A673 (cell line): ENCODE measurements around the gene ITPR3.

Source experiments
- CTCF ChIP-seq: fragments of 300-800, 200-600 bp; sonication (generic); conservative IDR thresholded peaks from 2 replicates; pipeline ENCODE4 v1.5.1; 2017; ENCODE audit warnings: low read depth, mild to moderate bottlenecking, antibody characterized with exemption, low read length, moderate library complexity, mixed read lengths
- EZH2 ChIP-seq: fragments of 200-600 bp; sonication (generic); IDR thresholded peaks from 2 replicates; pipeline ENCODE4 v1.6.1; 2017; ENCODE audit warnings: borderline replicate concordance, low read depth, mild to moderate bottlenecking, mixed read lengths, antibody characterized with exemption, low read length; ENCODE audit not compliant: poor library complexity, severe bottlenecking

GRCh38 chr6:33634161-33634727 lies 13.1 kb downstream of the ITPR3 start:
- TF ChIP-seq CTCF (no peak), EZH2 (no peak)
